Iris pigment epithelial cell (primary cell): ENCODE measurements around the gene NISCH.

ENCODE experiments used
- DNase-seq: peaks from one replicate; pipeline ENCODE4 v3.0.0-alpha.2; 2011; ENCODE audit warnings: low read depth

NISCH gene

DNA sequence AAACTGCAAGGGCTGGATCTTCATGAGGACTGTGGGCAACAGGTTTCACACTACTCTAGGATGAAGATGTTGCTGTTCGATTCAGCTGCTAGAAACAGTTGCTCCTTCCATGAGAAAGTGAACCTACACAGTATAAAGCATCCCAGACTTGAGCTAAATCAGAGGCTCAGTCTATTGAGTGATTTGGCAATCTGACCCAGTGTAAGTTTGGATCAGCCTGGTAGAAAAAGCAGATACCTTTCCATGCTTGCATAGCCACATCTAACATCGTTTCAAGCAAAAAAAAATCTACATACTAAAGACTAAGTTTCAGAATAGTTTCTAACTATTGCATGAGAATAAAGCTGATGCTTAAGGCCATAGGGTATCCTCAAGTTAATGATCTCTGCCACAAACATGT lies 85.6 kb downstream of the NISCH start:
- no peak for DNase-seq
